ELR (cell line): ENCODE data around the gene KDM2B.

Experiments
- DNase-seq: peaks from one replicate; pipeline ENCODE4 v3.0.0-alpha.2; 2015; ENCODE audit warnings: low read depth

KDM2B gene

GRCh38 chr12:121580959-121581685 is at the start of gene KDM2B:
Gene KDM2B, minus strand, starts transcription at chr12:121581023. Its CDS starts 112 bp downstream, at chr12:121580911.
- peak; percentile 81 for DNase-seq

GRCh38 chr12:121628536-121628935 is 47.7 kb upstream of the KDM2B start:
- peak; percentile 11 for DNase-seq

GRCh38 chr12:121628037-121628436 is 47.2 kb upstream of the KDM2B start:
- DNase-seq = peak; percentile 50

DNA sequence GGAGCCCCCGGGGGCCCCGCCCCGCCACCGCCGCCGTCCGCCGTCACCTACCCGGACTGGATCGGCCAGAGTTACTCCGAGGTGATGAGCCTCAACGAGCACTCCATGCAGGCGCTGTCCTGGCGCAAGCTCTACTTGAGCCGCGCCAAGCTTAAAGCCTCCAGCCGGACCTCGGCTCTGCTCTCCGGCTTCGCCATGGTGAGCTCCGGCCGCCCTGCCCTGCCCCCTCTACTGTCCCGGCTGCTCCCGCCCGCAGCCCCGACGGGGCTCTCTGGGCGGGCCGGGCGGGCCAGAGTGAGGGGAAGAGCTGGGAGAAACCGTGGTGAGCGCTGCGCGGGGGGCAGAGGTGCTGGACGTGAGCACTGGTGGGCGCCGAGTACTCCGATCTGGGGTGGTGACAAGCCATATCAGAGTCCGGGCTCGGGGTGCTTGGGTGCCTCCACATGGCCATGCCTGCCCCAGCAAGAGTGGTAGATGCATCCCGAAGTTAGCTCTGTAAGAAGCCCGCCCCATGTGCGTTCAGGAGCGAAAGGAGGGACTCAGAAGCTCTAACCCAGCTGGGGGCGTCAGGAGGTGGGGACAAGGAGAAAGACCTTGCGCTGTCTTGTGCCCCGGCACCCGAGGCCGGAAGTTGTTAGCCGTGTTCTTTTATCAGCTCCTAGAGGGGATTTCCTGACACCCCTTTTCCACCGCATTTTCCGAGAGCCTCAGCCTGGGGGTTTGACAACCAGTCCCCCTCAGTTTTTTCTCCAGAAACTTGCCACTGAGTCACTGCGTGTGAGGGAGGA is 46.2 kb upstream of the KDM2B start:
- peak; percentile 80 for DNase-seq

- peak; percentile 95 for DNase-seq
Observed at GRCh38 chr12:121626087-121626852, 45.4 kb upstream of the KDM2B start, which contains the start of gene ORAI1. Gene ORAI1, plus strand, starts transcription at chr12:121626530.

- DNase-seq = no peak
Observed at GRCh38 chr12:121620333-121620891, 39.6 kb upstream of the KDM2B start.

DNA sequence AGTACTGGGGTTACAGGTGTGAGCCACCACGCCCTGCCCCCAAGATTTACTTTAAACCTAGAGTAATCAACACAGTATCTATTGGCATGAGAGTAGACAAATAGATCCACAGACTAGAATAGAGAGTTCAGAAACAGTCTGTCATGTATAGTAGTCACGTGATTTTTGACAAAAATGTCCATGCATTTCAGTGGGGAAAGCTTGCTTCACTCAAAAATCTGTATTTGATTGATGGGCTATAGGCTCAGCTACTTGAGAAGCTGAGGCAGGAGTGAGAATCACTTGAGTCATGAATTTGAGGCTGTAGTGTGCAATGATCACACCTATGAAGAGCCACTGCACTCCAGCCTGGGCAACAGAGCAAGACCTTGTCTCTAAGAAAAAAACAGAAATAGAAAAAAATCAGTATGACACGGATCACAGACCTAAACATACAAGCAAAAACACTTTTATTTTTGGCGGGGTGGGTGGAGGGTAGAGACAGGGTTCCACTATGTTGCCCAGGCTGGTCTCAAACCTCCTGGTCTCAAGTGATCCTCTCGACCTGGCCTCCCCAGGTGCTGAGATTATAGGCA is 37.9 kb upstream of the KDM2B start:
- no peak for DNase-seq

DNA sequence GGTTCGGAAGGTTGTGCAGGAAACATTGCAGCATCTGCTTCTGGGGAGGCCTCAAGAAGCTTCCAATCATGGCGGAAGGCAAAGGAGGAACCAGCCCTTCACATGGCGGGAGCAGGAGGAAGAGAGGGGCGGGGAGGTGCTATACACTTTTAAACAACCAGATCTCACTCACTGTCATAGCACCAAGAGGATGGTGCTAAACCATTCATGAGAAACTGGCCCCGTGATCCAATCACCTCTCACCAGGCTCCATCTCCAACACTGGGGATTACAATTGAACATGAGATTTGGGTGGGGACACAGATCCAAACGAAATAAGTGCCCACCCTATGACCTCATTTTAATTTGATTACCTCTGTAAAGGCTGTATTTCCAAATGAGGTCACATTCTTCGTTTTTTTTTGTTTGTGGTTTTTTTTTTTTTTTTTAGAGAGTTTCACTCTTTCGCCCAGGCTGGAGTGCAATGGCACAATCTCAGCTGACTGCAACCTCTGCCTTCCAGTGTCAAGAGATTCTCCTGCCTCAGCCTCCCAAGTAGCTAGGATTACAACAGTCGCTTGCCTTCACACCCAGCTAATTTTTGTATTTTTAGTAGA is 34.1 kb upstream of the KDM2B start:
- DNase-seq = no peak

DNA sequence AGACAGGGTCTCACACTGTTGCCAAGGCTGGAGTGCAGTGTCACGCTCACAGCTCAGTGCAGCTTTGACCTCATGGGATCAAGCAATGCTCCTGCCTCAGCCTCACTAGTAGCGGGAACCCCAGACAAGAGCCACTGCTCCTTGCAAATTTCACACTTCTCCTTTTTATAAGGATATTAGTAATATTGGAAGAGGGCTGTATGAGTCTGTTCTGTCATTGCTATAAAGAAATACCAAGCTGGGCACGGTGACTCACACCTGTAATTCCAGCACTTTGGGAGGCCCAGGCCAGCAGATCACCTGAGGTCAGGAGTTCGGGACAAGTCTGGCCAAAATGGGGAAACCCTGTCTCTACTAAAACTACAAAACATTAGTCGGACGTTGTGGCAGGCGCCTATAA is 32.6 kb upstream of the KDM2B start:
- DNase-seq = no peak

DNA sequence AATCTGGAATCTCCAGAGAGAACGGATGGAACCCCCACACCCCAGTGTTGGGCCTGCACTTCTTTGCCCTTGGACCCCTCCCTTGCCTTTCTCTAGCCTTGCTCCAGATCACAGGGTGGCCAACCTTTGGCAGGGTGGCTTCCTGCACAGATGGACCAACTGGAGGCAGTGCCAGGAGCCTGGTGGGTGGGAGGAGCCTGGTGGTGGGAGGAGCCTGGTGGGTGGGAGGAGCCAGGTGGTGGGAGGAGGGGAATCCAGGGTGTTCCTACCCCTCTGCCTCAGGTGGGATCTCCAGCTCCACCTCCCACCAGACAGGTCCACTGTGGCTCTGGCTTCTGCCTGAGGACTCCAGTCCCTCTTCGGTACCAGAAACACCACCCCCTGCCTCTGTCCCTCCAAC is 30.5 kb upstream of the KDM2B start:
- no peak for DNase-seq

- DNase-seq = peak; percentile 37
Observed at GRCh38 chr12:121610239-121611149, 29.7 kb upstream of the KDM2B start.

DNA sequence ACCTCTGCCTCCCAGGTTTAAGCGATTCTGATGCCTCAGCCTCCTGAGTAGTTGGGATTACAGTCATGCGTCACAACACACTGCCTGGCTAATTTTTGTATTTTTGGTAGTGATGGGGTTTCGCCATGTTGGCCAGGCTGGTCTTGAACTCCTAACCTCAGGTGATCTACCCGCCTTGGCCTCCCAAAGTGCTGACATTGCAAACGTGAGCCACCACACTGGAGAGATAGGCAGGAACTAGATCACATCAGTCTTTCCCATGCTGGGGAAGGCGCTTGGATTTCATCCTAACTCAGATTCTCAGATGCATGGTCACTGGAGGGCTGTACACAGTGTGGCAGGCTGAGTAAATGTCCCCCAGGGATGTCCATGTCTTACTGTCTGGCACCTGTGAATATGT is 27.5 kb upstream of the KDM2B start:
- DNase-seq = no peak

GRCh38 chr12:121603581-121603980 is 22.8 kb upstream of the KDM2B start:
- no peak for DNase-seq

GRCh38 chr12:121602766-121603165 is 21.9 kb upstream of the KDM2B start:
- no peak for DNase-seq

GRCh38 chr12:121600702-121601336 is 20.0 kb upstream of the KDM2B start:
- DNase-seq = no peak

DNA sequence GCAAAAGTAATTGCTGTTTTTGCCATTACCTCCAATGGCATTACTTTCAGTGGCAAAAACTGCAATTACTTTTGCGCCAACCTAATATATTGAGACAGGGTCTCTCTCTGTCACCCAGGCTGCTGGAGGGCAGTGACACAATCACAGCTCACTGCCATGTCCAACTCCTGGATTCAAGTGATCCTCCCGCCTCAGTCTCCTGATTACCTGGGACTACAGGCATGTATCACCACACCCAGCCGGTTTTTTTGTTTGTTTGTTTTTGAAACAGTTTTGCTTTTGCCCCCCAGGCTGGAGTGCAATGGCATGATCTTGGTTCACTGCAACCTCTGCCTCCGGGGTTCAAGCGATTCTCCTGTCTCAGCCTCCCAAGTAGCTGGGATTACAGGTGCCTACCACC is 15.7 kb upstream of the KDM2B start:
- DNase-seq = no peak

DNA sequence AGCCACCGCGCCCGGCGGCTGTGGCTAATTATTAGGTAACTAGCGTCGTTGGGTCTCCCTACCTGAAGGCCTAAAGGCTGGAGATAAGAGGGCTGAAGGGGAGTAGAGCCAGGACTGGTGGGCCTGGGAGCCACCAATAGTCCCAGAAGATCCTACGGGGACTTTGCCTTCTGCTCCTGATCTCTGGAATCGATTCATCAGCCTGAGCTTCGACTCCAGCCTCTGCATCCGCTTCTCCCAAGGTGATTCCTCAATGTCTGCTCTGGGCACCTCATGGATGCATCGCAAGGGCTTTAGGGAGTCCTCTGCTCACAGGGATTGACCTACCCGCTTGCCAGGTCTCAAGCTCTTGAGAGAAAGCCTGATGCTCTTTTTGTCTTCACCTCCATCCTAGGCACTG is 14.7 kb upstream of the KDM2B start:
- DNase-seq = no peak

DNA sequence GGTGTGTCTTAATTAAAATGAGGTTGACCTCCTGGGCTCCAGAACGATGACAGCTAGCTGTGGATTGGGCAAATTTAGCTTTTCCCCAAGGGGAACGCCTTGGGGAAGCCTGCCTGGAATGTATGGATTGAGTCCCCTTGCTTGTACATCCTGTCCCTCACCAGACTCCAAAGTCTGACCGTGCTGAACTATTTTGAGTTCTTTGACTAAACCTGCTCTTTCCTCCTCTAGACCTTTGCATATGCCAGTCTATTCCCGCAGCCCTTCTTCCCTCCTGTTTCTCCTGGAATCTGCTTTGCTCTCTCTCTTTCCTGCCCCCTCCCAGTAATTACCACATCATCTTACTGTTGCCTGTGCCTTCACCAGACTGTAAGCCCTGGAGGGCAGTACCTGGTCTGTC is 11.5 kb upstream of the KDM2B start:
- DNase-seq = no peak

DNA sequence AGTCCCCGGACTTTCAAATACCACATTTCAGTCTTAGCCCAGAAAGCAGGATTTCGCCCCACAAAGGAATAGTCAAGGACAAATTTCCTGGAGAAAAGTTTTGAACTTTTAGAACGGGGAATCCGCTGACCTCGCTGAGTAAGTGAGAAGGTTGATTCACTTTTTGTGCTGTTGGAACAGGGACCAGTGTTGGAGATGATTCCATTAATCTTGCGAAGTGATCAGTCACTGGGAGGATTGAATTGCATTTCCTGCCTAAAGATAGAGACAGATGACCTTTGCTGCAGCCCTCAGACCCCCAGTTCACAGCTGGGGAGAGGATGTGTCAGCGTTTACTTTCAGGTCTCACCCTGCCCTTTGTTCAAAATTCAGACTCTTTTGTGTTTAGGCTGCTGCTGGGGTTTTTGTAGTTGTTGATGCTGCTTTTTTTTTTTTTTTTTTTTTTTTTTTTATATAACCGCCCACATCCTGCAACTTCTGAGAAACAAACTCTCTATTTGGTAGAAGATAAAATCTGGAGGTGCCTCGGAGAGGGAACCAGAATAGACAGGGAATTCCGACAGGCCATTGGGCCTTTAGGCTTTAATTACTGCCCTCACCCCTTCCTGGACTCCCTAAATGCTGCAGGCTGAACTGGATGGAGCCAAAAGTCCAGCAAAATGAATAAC is 9.8 kb upstream of the KDM2B start:
- peak; percentile 82 for DNase-seq
